Measurements from ENCODE around the gene FAM210A. TPM values are rescaled to one million over a fixed set of nuclear protein-coding genes. Genes with fewer than 3 reads are reported as not detected.

FAM210A gene
- total RNA-seq, 1 experiment from 2014 or later, result 17.4 TPM

- 0 out of 2 replicates have a peak overlapping the region, but pooled peaks have one; percentile 14 for H3K27ac Mint-ChIP-seq
- peaks cover 24% of the 10 kb centered on the region for H3K9me3 Mint-ChIP-seq
- ATAC-seq (peak; percentile 72), DNase-seq (ENCODE audit: low spot score) (no peak)
- POLR2A ChIA-PET, result interaction anchor here (0.6 kb wide), 1 partner anchor 9 kb away, joined by 3 read pairs; no protein-coding TSS in a partner anchor
- H3K27me3 Mint-ChIP-seq (ENCODE audit: low read depth), result no peaks in the 10 kb centered on the region; the same call in 1 of the 2 replicates
- H3K4me3 Mint-ChIP-seq, result no peak overlapping the region
- TF ChIP-seq HMGXB4 (CRISPR knock-in tag; IDR thresholded peaks at IDR 0.05) (no peak), ERG (CRISPR knock-in tag; IDR thresholded peaks at IDR 0.05) (no peak), NFATC4 (CRISPR knock-in tag; IDR thresholded peaks at IDR 0.05) (no peak), AR (CRISPR knock-in tag; IDR thresholded peaks at IDR 0.05) (no peak), NFYB (CRISPR knock-in tag; conservative IDR thresholded peaks at IDR 0.05; ENCODE audit: low read depth) (no peak), CREM (CRISPR knock-in tag; IDR thresholded peaks at IDR 0.05) (no peak), RORB (CRISPR knock-in tag; IDR thresholded peaks at IDR 0.05) (no peak), OVOL2 (CRISPR knock-in tag; IDR thresholded peaks at IDR 0.05; ENCODE audit: borderline replicate concordance) (no peak), FOXP1 (CRISPR knock-in tag; IDR thresholded peaks at IDR 0.05; ENCODE audit: borderline replicate concordance) (no peak), ELF4 (CRISPR knock-in tag; IDR thresholded peaks at IDR 0.05; ENCODE audit: low read depth) (no peak), ETV6 (CRISPR knock-in tag; IDR thresholded peaks at IDR 0.05) (no peak), JUN (CRISPR knock-in tag; IDR thresholded peaks at IDR 0.05) (no peak), MAX (CRISPR knock-in tag; IDR thresholded peaks at IDR 0.05) (no peak), USF2 (CRISPR knock-in tag; IDR thresholded peaks at IDR 0.05) (no peak), E2F5 (CRISPR knock-in tag; IDR thresholded peaks at IDR 0.05) (no peak), FOXP4 (CRISPR knock-in tag; IDR thresholded peaks at IDR 0.05) (no peak), CDX4 (CRISPR knock-in tag; IDR thresholded peaks at IDR 0.05; ENCODE audit: borderline replicate concordance) (no peak)
- peaks cover 19% of the 10 kb centered on the region for H3K4me1 Mint-ChIP-seq
- peaks cover 9% of the 10 kb centered on the region for H3K36me3 Mint-ChIP-seq
- CTCF ChIA-PET, result no interaction called here
Measured at GRCh38 chr18:13775058-13775457, 48.7 kb upstream of the FAM210A start.
